Pancreas (tissue), 10 donors: ENCODE results near the gene TMEM151A. TPM values are rescaled to one million over a fixed set of nuclear protein-coding genes. Genes with fewer than 3 reads are reported as not detected.
"Not testable (repeated sequence)": the region's sequence is repeated elsewhere in the genome, so short reads cannot be mapped to it uniquely, and the experiment has no call there.

Source experiments
- ATAC-seq, 4 donors: fragments of 200-7000 bp; cut with Tn5 transposase; one replicate each; pipeline versions ENCODE4 v1.8.0 to v1.9.1; 2020; ENCODE audit warnings: mild to moderate bottlenecking in 4 of 4, moderate library complexity in 4 of 4
- DNase-seq, 6 donors: peaks; one replicate each; pipeline ENCODE4 v3.0.0-alpha.2; 2020
- FAIRE-seq: peaks from 2 replicates; lab custom pipeline; 2012; peaks lifted over from hg19 to GRCh38; lab: Jason Lieb, UNC
- H3K27ac ChIP-seq, 4 donors: fragments of 200-600 bp; sonication (generic); 1 replicate in 3 of 4; 2 replicates in 1 of 4; pipeline versions ENCODE4 v1.5.0 to v1.8.0; 2020
- H3K27me3 ChIP-seq, 4 donors: fragments of 200-600 bp; one replicate each; pipeline ENCODE4 v1.8.0; 2021
- H3K36me3 ChIP-seq, 3 donors: fragments of 200-600 bp; sonication (generic) in 1 of 3; one replicate each; pipeline versions ENCODE4 v1.5.0 to v1.8.0; 2020 to 2021
- H3K4me1 ChIP-seq, 3 donors: fragments of 200-600 bp; one replicate each; pipeline ENCODE4 v1.8.0; 2021
- H3K4me3 ChIP-seq, 4 donors: fragments of 200-600 bp; sonication (generic) in 2 of 4; one replicate each; pipeline versions ENCODE4 v1.5.0 to v1.8.0; 2020 to 2021
- H3K9me3 ChIP-seq, 4 donors: fragments of 200-600 bp; one replicate each; pipeline ENCODE4 v1.8.0; 2021
- WGBS, 2 donors: extraction: QIAGEN DNeasy Blood & Tissue Kit; methylation state at CpG; one replicate each; pipeline ENCODE4 v1.1.7; 2013; 5-methylcytosine and 5-hydroxymethylcytosine counted together
- intact Hi-C, 3 donors: fragments of 100-400 bp; cut with DNase I; formaldehyde crosslinking; loops; one replicate each; pipeline versions ENCODE4 v1.11.1 to v1.14.2; 2022
- polyA plus RNA-seq, 2 donors: library from polyadenylated mRNA; stranded (reverse); fragments of 200-250 nt; gene quantifications; one replicate each; pipeline ENCODE4 v1.2.3, GENCODE V29; 2013
- total RNA-seq, 6 donors: library from RNA; stranded (reverse); fragmentation: NEBNext Ultra II Directional in 4 of 6; extraction: Animal tissue kit (Norgen Biotek cat#: 25700) in 4 of 6; gene quantifications; one replicate each; pipeline versions ENCODE4 v1.2.1 to v1.2.4, GENCODE V29; 2021 to 2023
- TF ChIP-seq, protein P1 (sequence below), 4 donors: fragments of 200-600 bp; sonication (generic) in 3 of 4; IDR thresholded peaks; one replicate each; pipeline versions ENCODE4 v1.5.0 to v1.8.0; 2021; ENCODE audit warnings: antibody characterized with exemption in 4 of 4
- donor health status: healthy with polysubstance abuse.
- donor health status: DM: no; HTN: no; CAD: no; lungs with moderate emphysema.
- donor health status: DM: no; HTN: no; CAD: no.
- donor health status: control.
- donor health status: control.
- donor health status: Bipolar disorder and iron deficiency.
- donor health status: DM: yes; HTN: yes; CAD: no.
- donor health status: DM: no; HTN: no; CAD: no.
- donor health status: DM: no; HTN: no; CAD: no.
- donor health status: DM: yes; HTN: yes; CAD: no.

Gene TMEM151A
- total and polyA plus RNA-seq, 8 donors, result 0.49 to 4.4 (median 0.75) TPM

DNA sequence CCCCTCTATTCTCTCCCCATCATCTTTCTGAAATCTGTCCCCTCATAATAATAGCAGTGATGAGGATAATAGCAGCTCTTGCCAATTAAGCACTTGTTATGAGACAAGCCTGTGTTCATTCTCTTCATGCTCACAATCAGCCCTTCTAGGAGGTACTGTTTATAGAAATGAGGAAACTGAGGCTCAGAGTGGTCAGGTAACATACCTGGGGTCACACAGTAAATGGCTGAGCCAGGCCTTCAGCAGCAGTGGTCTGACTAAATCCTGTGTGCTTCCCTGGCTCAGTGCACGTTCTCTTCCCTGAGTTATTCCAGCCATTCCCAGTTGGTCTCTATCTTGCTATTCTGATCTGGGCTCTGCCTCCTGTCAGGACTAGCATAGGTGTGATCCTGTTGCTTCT lies 17.5 kb upstream of the TMEM151A start:
- no peak for DNase-seq
- peaks cover 0 to 34% (median 29%) of the 10 kb centered on the region in 3 donors for H3K36me3 ChIP-seq
- 77 to 79% methylated on average over 1 of the region's 1 CpG for WGBS, 2 donors
- TF ChIP-seq, protein P1, sequence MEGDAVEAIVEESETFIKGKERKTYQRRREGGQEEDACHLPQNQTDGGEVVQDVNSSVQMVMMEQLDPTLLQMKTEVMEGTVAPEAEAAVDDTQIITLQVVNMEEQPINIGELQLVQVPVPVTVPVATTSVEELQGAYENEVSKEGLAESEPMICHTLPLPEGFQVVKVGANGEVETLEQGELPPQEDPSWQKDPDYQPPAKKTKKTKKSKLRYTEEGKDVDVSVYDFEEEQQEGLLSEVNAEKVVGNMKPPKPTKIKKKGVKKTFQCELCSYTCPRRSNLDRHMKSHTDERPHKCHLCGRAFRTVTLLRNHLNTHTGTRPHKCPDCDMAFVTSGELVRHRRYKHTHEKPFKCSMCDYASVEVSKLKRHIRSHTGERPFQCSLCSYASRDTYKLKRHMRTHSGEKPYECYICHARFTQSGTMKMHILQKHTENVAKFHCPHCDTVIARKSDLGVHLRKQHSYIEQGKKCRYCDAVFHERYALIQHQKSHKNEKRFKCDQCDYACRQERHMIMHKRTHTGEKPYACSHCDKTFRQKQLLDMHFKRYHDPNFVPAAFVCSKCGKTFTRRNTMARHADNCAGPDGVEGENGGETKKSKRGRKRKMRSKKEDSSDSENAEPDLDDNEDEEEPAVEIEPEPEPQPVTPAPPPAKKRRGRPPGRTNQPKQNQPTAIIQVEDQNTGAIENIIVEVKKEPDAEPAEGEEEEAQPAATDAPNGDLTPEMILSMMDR (IDR thresholded peaks at IDR 0.05), result no peak
- H3K4me3 ChIP-seq, result no peak overlapping the region
- intact Hi-C loops, result no loop called here
- FAIRE-seq, result no peak
- peaks cover 0 to 3% (median 0%) of the 10 kb centered on the region in 3 donors for H3K4me1 ChIP-seq
- H3K27ac ChIP-seq, result no peak overlapping the region
- no peaks in the 10 kb centered on the region for H3K27me3 ChIP-seq
- no peaks in the 10 kb centered on the region for H3K9me3 ChIP-seq
- no peak for ATAC-seq

DNA sequence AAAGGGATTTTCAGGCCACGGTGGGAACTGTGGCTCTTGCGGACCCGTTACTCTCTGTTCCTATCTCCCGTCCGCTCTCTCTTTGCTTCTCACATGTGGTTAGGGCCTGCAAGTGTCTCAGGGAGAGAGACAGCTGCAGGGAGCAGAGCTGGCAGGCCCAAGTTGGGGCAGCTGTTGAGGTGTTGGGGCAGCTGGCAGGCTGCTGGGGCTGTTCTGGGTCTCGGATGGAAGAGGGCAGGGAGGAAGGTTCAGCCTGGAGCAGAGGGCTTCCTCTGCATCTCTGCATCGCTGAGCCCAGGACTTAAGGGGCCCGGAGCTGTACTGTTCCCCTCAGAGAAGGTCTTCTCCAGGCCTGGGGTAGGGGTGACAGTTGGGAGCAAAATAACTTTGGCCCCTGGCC lies 16.3 kb upstream of the TMEM151A start:
- Histone ChIP-seq H3K27me3 (no peaks in the 10 kb centered on the region), H3K9me3 (no peaks in the 10 kb centered on the region), H3K27ac (no peak overlapping the region), H3K4me1 (peaks cover 0 to 3% (median 0%) of the 10 kb centered on the region in 3 donors), H3K4me3 (no peak overlapping the region), H3K36me3 (peaks cover 0 to 34% (median 29%) of the 10 kb centered on the region in 3 donors)
- DNase-seq (no peak), ATAC-seq (no peak), FAIRE-seq (no peak)
- intact Hi-C loops, result no loop called here
- WGBS, 2 donors, result 91 to 92% methylated on average over 7 to 8 of the region's 8 CpGs
- TF ChIP-seq, protein P1 (IDR thresholded peaks at IDR 0.05), result no peak

DNA sequence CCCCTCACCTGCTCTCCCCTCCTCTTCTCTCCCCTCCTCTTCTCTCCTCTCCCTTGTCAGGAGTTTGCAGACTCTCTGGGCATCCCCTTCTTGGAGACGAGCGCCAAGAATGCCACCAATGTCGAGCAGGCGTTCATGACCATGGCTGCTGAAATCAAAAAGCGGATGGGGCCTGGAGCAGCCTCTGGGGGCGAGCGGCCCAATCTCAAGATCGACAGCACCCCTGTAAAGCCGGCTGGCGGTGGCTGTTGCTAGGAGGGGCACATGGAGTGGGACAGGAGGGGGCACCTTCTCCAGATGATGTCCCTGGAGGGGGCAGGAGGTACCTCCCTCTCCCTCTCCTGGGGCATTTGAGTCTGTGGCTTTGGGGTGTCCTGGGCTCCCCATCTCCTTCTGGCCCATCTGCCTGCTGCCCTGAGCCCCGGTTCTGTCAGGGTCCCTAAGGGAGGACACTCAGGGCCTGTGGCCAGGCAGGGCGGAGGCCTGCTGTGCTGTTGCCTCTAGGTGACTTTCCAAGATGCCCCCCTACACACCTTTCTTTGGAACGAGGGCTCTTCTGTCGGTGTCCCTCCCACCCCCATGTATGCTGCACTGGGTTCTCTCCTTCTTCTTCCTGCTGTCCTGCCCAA lies 15.6 kb upstream of the TMEM151A start:
- peak in 1 of 6 donors; percentile 61 for DNase-seq
- Histone ChIP-seq H3K9me3 (no peaks in the 10 kb centered on the region), H3K27me3 (no peaks in the 10 kb centered on the region), H3K4me3 (no peak overlapping the region), H3K4me1 (peaks cover 0 to 3% (median 0%) of the 10 kb centered on the region in 3 donors), H3K27ac (no peak overlapping the region), H3K36me3 (peaks cover 0 to 34% (median 29%) of the 10 kb centered on the region in 3 donors)
- no peak for ATAC-seq
- intact Hi-C loops, result no loop called here
- TF ChIP-seq, protein P1 (IDR thresholded peaks at IDR 0.05), result no peak
- 88 to 90% methylated on average over 14 of the region's 14 CpGs for WGBS, 2 donors
- no peak for FAIRE-seq

DNA sequence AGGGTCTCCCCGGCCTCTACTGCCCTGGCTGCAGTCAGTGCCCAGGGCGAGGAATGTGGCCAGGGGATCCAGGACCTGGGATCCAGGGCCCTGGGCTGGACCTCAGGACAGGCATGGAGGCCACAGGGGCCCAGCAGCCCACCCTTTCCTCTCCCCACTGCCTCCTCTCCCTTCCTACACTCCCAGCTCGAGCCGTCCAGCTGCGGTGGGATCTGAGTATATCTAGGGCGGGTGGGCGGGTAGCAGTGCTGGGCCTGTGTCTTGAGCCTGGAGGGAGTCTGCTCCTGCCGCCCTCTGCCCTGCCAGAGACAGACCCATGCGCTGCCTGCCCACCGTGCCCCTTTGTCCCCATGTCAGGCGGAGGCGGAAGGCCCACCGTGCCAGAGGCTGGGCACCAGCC lies 15.1 kb upstream of the TMEM151A start:
- ATAC-seq, H3K27ac ChIP-seq, H3K4me3 ChIP-seq, H3K4me1 ChIP-seq, intact Hi-C loops, H3K27me3 ChIP-seq, H3K9me3 ChIP-seq, FAIRE-seq: not testable (repeated sequence)
- 85 to 90% methylated on average over 11 to 13 of the region's 13 CpGs for WGBS, 2 donors
- peak in 1 of 6 donors; percentile 64 for DNase-seq
- H3K36me3 ChIP-seq, result peaks cover 0 to 34% (median 29%) of the 10 kb centered on the region in 3 donors

DNA sequence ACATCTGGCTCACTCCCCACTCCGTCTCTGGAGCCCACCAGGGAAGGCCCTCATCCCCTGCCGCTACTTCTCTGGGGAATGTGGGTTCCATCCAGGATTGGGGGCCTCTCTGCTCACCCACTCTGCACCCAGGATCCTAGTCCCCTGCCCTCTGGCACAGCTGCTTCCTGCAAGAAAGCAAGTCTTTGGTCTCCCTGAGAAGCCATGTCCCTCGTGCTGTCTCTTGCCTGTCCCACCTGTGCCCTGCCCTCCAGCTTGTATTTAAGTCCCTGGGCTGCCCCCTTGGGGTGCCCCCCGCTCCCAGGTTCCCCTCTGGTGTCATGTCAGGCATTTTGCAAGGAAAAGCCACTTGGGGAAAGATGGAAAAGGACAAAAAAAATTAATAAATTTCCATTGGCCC lies 14.6 kb upstream of the TMEM151A start:
- H3K27ac ChIP-seq, H3K27me3 ChIP-seq, ATAC-seq, H3K4me3 ChIP-seq, FAIRE-seq, H3K9me3 ChIP-seq, intact Hi-C loops, H3K4me1 ChIP-seq: not testable (repeated sequence)
- peaks cover 0 to 33% (median 27%) of the 10 kb centered on the region in 3 donors for H3K36me3 ChIP-seq
- 78 to 84% methylated on average over 4 of the region's 4 CpGs for whole genome bisulfite sequencing, 2 donors
- DNase-seq, result peak in 1 of 6 donors; percentile 38
